Neural crest cell (in vitro differentiated cells): ENCODE measurements around the gene COL18A1. TPM values are rescaled to one million over a fixed set of nuclear protein-coding genes. Genes with fewer than 3 reads are reported as not detected.

Experiments used
- DNase-seq: peaks from one replicate; pipeline ENCODE4 v3.0.0; 2021; ENCODE audit warnings: low read depth, mixed read lengths, low spot score
- H3K27ac Mint-ChIP-seq: one replicate; pipeline ENCODE4 v1.8.0; 2021; ENCODE audit warnings: mild to moderate bottlenecking, mixed read lengths; ENCODE audit not compliant: unreplicated experiment
- H3K27me3 Mint-ChIP-seq: 2 replicates; pipeline ENCODE4 v1.8.0; 2021; ENCODE audit warnings: low read depth, mild to moderate bottlenecking, mixed read lengths
- H3K36me3 Mint-ChIP-seq: 2 replicates; pipeline ENCODE4 v1.8.0; 2021; ENCODE audit warnings: low read depth, mild to moderate bottlenecking, mixed read lengths
- H3K4me1 Mint-ChIP-seq: 2 replicates; pipeline ENCODE4 v1.8.0; 2021; ENCODE audit warnings: mixed read lengths
- H3K4me3 Mint-ChIP-seq: one replicate; pipeline ENCODE4 v1.8.0; 2021; ENCODE audit warnings: mild to moderate bottlenecking, mixed read lengths
- H3K9me3 Mint-ChIP-seq: 2 replicates; pipeline ENCODE4 v1.8.0; 2021; ENCODE audit warnings: mixed read lengths
- CTCF ChIP-seq: fragments of 200-600 bp; sonication (generic); conservative IDR thresholded peaks from 2 replicates; pipeline ENCODE4 v1.5.0; 2021; ENCODE audit warnings: antibody characterized with exemption, mild to moderate bottlenecking
- total RNA-seq: library from RNA; stranded (reverse); gene quantifications from 2 replicates; pipeline ENCODE4 v1.2.1, GENCODE V29; 2021

The COL18A1 gene
- total RNA-seq, 1 donor from 2014 or later = 19.2 TPM

DNA sequence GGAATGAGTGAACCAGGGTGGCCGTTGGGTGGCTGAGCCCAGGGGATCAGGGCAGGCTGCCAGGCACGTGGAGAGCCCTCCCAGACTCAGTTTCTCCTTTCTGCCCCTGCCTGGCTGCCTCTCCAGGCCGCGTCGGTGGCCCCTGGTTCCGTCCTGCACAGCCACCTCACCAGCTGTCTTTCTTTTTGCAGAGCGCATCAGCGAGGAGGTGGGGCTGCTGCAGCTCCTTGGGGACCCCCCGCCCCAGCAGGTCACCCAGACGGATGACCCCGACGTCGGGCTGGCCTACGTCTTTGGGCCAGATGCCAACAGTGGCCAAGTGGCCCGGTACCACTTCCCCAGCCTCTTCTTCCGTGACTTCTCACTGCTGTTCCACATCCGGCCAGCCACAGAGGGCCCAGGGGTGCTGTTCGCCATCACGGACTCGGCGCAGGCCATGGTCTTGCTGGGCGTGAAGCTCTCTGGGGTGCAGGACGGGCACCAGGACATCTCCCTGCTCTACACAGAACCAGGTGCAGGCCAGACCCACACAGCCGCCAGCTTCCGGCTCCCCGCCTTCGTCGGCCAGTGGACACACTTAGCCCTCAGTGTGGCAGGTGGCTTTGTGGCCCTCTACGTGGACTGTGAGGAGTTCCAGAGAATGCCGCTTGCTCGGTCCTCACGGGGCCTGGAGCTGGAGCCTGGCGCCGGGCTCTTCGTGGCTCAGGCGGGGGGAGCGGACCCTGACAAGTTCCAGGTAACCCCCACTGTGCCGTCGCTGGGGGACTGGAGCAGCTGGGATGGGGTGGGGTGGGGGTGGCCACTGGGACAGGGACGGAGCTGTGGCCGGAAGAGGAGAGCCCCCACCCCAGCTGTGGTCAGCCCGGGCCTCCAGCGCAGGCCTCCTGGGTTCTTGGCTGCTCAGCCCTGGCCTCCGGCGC lies 63.3 kb downstream of the COL18A1 start:
- H3K27me3 Mint-ChIP-seq = peaks cover 31% of the 10 kb centered on the region
- no peak for DNase-seq
- H3K36me3 Mint-ChIP-seq = peaks cover 3% of the 10 kb centered on the region
- peaks cover 21% of the 10 kb centered on the region for H3K4me1 Mint-ChIP-seq
- no peak overlapping the region for H3K4me3 Mint-ChIP-seq
- H3K9me3 Mint-ChIP-seq = peaks cover 2% of the 10 kb centered on the region
- H3K27ac Mint-ChIP-seq = no peak overlapping the region
- no peak for TF ChIP-seq CTCF

GRCh38 chr21:45468971-45469272 lies 64.0 kb downstream of the COL18A1 start:
- Mint-ChIP-seq H3K9me3 (no peaks in the 10 kb centered on the region), H3K27me3 (peaks cover 33% of the 10 kb centered on the region), H3K36me3 (peaks cover 3% of the 10 kb centered on the region), H3K27ac (no peak overlapping the region), H3K4me1 (peaks cover 21% of the 10 kb centered on the region), H3K4me3 (no peak overlapping the region)
- DNase-seq = no peak
- no peak for TF ChIP-seq CTCF

- Mint-ChIP-seq H3K9me3 (no peaks in the 10 kb centered on the region), H3K27me3 (peaks cover 37% of the 10 kb centered on the region), H3K4me1 (peaks cover 21% of the 10 kb centered on the region), H3K36me3 (peaks cover 5% of the 10 kb centered on the region), H3K4me3 (peak overlapping the region; percentile 50), H3K27ac (peak overlapping the region; percentile 15)
- peak; percentile 54 for DNase-seq
- TF ChIP-seq CTCF = no peak
Observed at GRCh38 chr21:45469273-45470086, 64.5 kb downstream of the COL18A1 start.

- no peak for TF ChIP-seq CTCF
- no peak for DNase-seq
- Mint-ChIP-seq H3K4me1 (peaks cover 21% of the 10 kb centered on the region), H3K4me3 (peak overlapping the region; percentile 50), H3K9me3 (no peaks in the 10 kb centered on the region), H3K36me3 (peaks cover 3% of the 10 kb centered on the region), H3K27me3 (peaks cover 32% of the 10 kb centered on the region), H3K27ac (peak overlapping the region; percentile 15)
Observed at GRCh38 chr21:45470087-45470515, 65.1 kb downstream of the COL18A1 start.

GRCh38 chr21:45470773-45471524 lies 66.0 kb downstream of the COL18A1 start:
- H3K9me3 Mint-ChIP-seq = no peaks in the 10 kb centered on the region
- H3K36me3 Mint-ChIP-seq = peaks cover 3% of the 10 kb centered on the region
- H3K27me3 Mint-ChIP-seq = peaks cover 27% of the 10 kb centered on the region
- H3K4me3 Mint-ChIP-seq = peak overlapping the region; percentile 23
- no peak for DNase-seq
- no peak overlapping the region for H3K27ac Mint-ChIP-seq
- TF ChIP-seq CTCF = no peak
- H3K4me1 Mint-ChIP-seq = peaks cover 21% of the 10 kb centered on the region
